WTC11 (cell line): ENCODE measurements around the gene MOV10L1. TPM values are rescaled to one million over a fixed set of nuclear protein-coding genes. Genes with fewer than 3 reads are reported as not detected.

Experiments used
- ATAC-seq: fragments of 200-7000 bp; cut with Tn5 transposase; 2 replicates; pipeline ENCODE4 v1.10.0; 2021; ENCODE audit warnings: mild to moderate bottlenecking, moderate library complexity
- CTCF ChIA-PET: fragments of 300-600 bp; sonication (Branson Sonifier 250); formaldehyde crosslinking; loops from one replicate; lab custom pipeline; 2021; ENCODE audit warnings: antibody characterized with exemption; lab: Charles Lee
- POLR2A ChIA-PET: fragments of 350-600 bp; sonication (Branson Sonifier 250); formaldehyde crosslinking; loops from one replicate; lab custom pipeline; 2021; ENCODE audit warnings: antibody characterized with exemption; lab: Charles Lee
- DNase-seq: peaks from one replicate; pipeline ENCODE4 v3.0.0; 2021; ENCODE audit warnings: low spot score
- H3K27ac Mint-ChIP-seq: 2 replicates; pipeline ENCODE4 v1.8.0; 2021; ENCODE audit warnings: mixed read lengths
- H3K27me3 Mint-ChIP-seq: 2 replicates; pipeline ENCODE4 v1.8.0; 2021; ENCODE audit warnings: low read depth, mild to moderate bottlenecking, moderate library complexity, mixed read lengths
- H3K36me3 Mint-ChIP-seq: 2 replicates; pipeline ENCODE4 v1.8.0; 2021; ENCODE audit warnings: mixed read lengths
- H3K4me1 Mint-ChIP-seq: 2 replicates; pipeline ENCODE4 v1.8.0; 2022; ENCODE audit warnings: mixed read lengths
- H3K4me3 Mint-ChIP-seq: 2 replicates; pipeline ENCODE4 v1.8.0; 2021; ENCODE audit warnings: mild to moderate bottlenecking, moderate library complexity, mixed read lengths
- H3K9me3 Mint-ChIP-seq: 2 replicates; pipeline ENCODE4 v1.8.0; 2021; ENCODE audit warnings: mixed read lengths
- CBFB ChIP-seq: sonication (generic); formaldehyde crosslinking; IDR thresholded peaks from 2 replicates; pipeline ENCODE4 v1.8.1; 2022; ENCODE audit warnings: mild to moderate bottlenecking, low read depth, missing genetic modification reagents
- FOXJ3 ChIP-seq: sonication (generic); formaldehyde crosslinking; IDR thresholded peaks from 2 replicates; pipeline ENCODE4 v1.9.0; 2021; ENCODE audit warnings: missing genetic modification reagents, mild to moderate bottlenecking, borderline replicate concordance
- GABPB1 ChIP-seq: sonication (generic); formaldehyde crosslinking; IDR thresholded peaks from 2 replicates; pipeline ENCODE4 v1.8.1; 2023; ENCODE audit warnings: mild to moderate bottlenecking, missing genetic modification reagents
- HMGA2 ChIP-seq: fragments of 250-450 bp; sonication (Bioruptor Pico); IDR thresholded peaks from 2 replicates; pipeline ENCODE4 v1.4.0; 2021; ENCODE audit warnings: mild to moderate bottlenecking, moderate library complexity
- MYBL2 ChIP-seq: sonication (generic); formaldehyde crosslinking; IDR thresholded peaks from 2 replicates; pipeline ENCODE4 v1.8.1; 2023; ENCODE audit warnings: mild to moderate bottlenecking, moderate library complexity, missing genetic modification reagents
- NFE2L1 ChIP-seq: sonication (generic); formaldehyde crosslinking; IDR thresholded peaks from 2 replicates; pipeline ENCODE4 v1.8.1; 2023; ENCODE audit warnings: missing genetic modification reagents
- NR3C1 ChIP-seq: sonication (generic); formaldehyde crosslinking; conservative IDR thresholded peaks from 2 replicates; pipeline ENCODE4 v1.8.1; 2023; ENCODE audit warnings: low read depth, mild to moderate bottlenecking, missing genetic modification reagents
- PRRX2 ChIP-seq: fragments of 250-450 bp; sonication (Bioruptor Pico); IDR thresholded peaks from 2 replicates; pipeline ENCODE4 v1.8.0; 2021; ENCODE audit warnings: mild to moderate bottlenecking
- RELA ChIP-seq: sonication (generic); formaldehyde crosslinking; IDR thresholded peaks from 2 replicates; pipeline ENCODE4 v1.8.1; 2022; ENCODE audit warnings: missing genetic modification reagents, mild to moderate bottlenecking, borderline replicate concordance
- SOX15 ChIP-seq: fragments of 250-450 bp; sonication (Bioruptor Pico); IDR thresholded peaks from 2 replicates; pipeline ENCODE4 v1.9.0; 2021; ENCODE audit warnings: mild to moderate bottlenecking
- TEAD1 ChIP-seq: sonication (generic); formaldehyde crosslinking; IDR thresholded peaks from 2 replicates; pipeline ENCODE4 v1.8.0; 2022; ENCODE audit warnings: mild to moderate bottlenecking, missing genetic modification reagents
- TP53 ChIP-seq: sonication (generic); formaldehyde crosslinking; IDR thresholded peaks from 2 replicates; pipeline ENCODE4 v1.8.1; 2023; ENCODE audit warnings: mild to moderate bottlenecking, missing genetic modification reagents
- ZNF121 ChIP-seq: sonication (generic); formaldehyde crosslinking; IDR thresholded peaks from 2 replicates; pipeline ENCODE4 v1.8.0; 2023; ENCODE audit warnings: missing genetic modification reagents
- ZNF232 ChIP-seq: sonication (generic); formaldehyde crosslinking; IDR thresholded peaks from 2 replicates; pipeline ENCODE4 v1.8.0; 2022; ENCODE audit warnings: mild to moderate bottlenecking, missing genetic modification reagents
- ZNF263 ChIP-seq: sonication (generic); formaldehyde crosslinking; IDR thresholded peaks from 2 replicates; pipeline ENCODE4 v1.8.1; 2022; ENCODE audit warnings: low read depth, mild to moderate bottlenecking, moderate library complexity, missing genetic modification reagents
- ZNF396 ChIP-seq: fragments of 250-450 bp; sonication (Bioruptor Pico); IDR thresholded peaks from 2 replicates; pipeline ENCODE4 v1.8.0; 2021; ENCODE audit warnings: mild to moderate bottlenecking, moderate library complexity, borderline replicate concordance
- ZNF671 ChIP-seq: fragments of 250-450 bp; sonication (Bioruptor Pico); IDR thresholded peaks from 2 replicates; pipeline ENCODE4 v1.8.0; 2021; ENCODE audit warnings: mild to moderate bottlenecking
- total RNA-seq: library from RNA; stranded (reverse); gene quantifications from 3 replicates; pipeline ENCODE4 v1.2.3, GENCODE V29; 2021
- TF ChIP-seq, protein P1 (sequence below): fragments of 250-450 bp; sonication (Bioruptor Pico); IDR thresholded peaks from 2 replicates; pipeline ENCODE4 v1.9.0; 2021; ENCODE audit warnings: mild to moderate bottlenecking
- TF ChIP-seq, protein P2 (sequence below): sonication (generic); formaldehyde crosslinking; IDR thresholded peaks from 2 replicates; pipeline ENCODE4 v1.8.1; 2023; ENCODE audit warnings: mild to moderate bottlenecking, missing genetic modification reagents
- TF ChIP-seq, protein P3 (sequence below): sonication (generic); formaldehyde crosslinking; IDR thresholded peaks from 2 replicates; pipeline ENCODE4 v1.8.1; 2022; ENCODE audit warnings: missing genetic modification reagents, borderline replicate concordance
- TF ChIP-seq, protein P4 (sequence below): sonication (generic); formaldehyde crosslinking; IDR thresholded peaks from 2 replicates; pipeline ENCODE4 v1.8.0; 2023; ENCODE audit warnings: missing genetic modification reagents
- TF ChIP-seq, protein P5 (sequence below): sonication (generic); formaldehyde crosslinking; IDR thresholded peaks from 2 replicates; pipeline ENCODE4 v1.8.0; 2022; ENCODE audit warnings: mild to moderate bottlenecking, missing genetic modification reagents
- TF ChIP-seq, protein P6 (sequence below): sonication (generic); formaldehyde crosslinking; IDR thresholded peaks from 2 replicates; pipeline ENCODE4 v1.8.1; 2023; ENCODE audit warnings: mild to moderate bottlenecking, missing genetic modification reagents, moderate library complexity
- TF ChIP-seq, protein P7 (sequence below): fragments of 250-450 bp; sonication (Bioruptor Pico); conservative IDR thresholded peaks from 2 replicates; pipeline ENCODE4 v1.9.0; 2021; ENCODE audit warnings: mild to moderate bottlenecking
- TF ChIP-seq, protein P8 (sequence below): fragments of 250-450 bp; sonication (Bioruptor Pico); IDR thresholded peaks from 2 replicates; pipeline ENCODE4 v1.8.0; 2021; ENCODE audit warnings: mild to moderate bottlenecking

Gene MOV10L1
- total RNA-seq, 1 experiment from 2014 or later: not detected

DNA sequence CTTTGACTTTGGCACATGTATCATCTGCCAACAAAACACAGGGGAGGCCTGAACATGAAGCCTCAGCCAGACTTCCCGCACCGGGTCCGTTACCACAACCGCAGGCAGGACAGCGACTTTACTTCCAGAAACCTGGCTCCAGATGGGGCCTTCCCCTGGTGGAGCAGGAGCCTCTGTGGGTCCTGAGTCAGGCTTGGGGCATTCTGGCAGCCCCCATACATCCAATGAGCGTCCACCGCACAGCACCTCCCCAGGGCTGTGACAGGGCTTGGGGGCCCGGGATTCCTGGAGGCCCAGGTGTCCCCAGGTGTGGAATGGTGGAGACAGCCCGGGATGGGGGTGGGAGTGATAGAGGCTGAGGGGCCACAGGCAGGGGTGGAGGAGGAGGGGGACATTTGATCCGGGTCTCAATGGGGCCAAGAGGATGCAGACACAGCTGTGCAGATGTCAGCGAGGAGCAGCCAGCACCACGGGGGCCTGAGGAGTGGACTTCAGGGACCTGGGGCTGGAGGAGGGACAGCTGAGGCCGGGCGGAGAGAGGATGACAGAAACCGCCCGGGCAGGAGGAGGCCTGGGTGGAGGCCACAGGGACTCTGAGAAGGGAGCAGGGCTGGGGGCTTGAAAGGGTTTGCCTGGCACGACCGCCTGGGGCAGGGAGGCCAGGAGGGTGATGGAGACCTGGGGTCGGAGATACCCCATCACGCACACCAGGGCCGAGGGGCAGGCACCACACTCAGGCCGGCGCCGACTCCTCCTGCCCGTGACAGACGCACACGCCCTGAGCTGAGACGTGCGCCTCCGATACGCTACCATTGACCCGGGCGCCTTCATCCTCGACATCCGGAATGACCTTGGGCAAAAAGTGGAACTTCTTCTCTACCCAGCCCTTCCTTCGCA is 40.3 kb upstream of the MOV10L1 start (continued):
- TF ChIP-seq, protein P1, sequence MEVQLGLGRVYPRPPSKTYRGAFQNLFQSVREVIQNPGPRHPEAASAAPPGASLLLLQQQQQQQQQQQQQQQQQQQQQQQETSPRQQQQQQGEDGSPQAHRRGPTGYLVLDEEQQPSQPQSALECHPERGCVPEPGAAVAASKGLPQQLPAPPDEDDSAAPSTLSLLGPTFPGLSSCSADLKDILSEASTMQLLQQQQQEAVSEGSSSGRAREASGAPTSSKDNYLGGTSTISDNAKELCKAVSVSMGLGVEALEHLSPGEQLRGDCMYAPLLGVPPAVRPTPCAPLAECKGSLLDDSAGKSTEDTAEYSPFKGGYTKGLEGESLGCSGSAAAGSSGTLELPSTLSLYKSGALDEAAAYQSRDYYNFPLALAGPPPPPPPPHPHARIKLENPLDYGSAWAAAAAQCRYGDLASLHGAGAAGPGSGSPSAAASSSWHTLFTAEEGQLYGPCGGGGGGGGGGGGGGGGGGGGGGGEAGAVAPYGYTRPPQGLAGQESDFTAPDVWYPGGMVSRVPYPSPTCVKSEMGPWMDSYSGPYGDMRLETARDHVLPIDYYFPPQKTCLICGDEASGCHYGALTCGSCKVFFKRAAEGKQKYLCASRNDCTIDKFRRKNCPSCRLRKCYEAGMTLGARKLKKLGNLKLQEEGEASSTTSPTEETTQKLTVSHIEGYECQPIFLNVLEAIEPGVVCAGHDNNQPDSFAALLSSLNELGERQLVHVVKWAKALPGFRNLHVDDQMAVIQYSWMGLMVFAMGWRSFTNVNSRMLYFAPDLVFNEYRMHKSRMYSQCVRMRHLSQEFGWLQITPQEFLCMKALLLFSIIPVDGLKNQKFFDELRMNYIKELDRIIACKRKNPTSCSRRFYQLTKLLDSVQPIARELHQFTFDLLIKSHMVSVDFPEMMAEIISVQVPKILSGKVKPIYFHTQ (CRISPR knock-in tag): no peak
- TF ChIP-seq GABPB1: no peak
- TF ChIP-seq HMGA2: no peak
- TF ChIP-seq RELA (CRISPR knock-in tag): no peak
- TF ChIP-seq NR3C1 (CRISPR knock-in tag): no peak
- TF ChIP-seq, protein P2, sequence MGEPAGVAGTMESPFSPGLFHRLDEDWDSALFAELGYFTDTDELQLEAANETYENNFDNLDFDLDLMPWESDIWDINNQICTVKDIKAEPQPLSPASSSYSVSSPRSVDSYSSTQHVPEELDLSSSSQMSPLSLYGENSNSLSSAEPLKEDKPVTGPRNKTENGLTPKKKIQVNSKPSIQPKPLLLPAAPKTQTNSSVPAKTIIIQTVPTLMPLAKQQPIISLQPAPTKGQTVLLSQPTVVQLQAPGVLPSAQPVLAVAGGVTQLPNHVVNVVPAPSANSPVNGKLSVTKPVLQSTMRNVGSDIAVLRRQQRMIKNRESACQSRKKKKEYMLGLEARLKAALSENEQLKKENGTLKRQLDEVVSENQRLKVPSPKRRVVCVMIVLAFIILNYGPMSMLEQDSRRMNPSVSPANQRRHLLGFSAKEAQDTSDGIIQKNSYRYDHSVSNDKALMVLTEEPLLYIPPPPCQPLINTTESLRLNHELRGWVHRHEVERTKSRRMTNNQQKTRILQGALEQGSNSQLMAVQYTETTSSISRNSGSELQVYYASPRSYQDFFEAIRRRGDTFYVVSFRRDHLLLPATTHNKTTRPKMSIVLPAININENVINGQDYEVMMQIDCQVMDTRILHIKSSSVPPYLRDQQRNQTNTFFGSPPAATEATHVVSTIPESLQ: no peak
- TF ChIP-seq PRRX2 (CRISPR knock-in tag): no peak
- no peak for TF ChIP-seq NFE2L1 (CRISPR knock-in tag)
- no peak for TF ChIP-seq MYBL2

DNA sequence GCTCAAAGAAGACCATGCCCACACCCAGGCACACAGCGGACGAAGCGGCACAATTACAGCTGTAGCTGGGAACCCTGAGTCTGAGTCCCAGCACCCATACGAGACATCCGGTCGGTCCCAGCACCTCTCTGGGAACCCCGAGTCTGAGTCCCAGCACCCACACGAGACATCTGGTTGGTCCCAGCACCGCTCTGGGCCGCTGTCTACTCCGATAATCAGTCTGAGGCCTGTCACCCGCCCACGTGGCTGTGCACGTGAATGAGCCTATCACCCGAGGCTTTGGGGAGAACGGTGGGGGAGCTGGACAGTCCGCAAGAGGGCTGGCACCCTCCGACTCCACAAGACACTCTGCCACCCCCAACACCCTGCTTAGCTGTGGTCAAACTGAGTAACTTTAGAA is 37.9 kb upstream of the MOV10L1 start:
- ATAC-seq: no peak
- Mint-ChIP-seq H3K27ac (no peak overlapping the region), H3K27me3 (peaks cover 10% of the 10 kb centered on the region), H3K4me1 (no peaks in the 10 kb centered on the region), H3K9me3 (peaks cover 15% of the 10 kb centered on the region), H3K36me3 (0 out of 2 replicates have a peak, but pooled peaks cover 4% of the 10 kb centered on the region), H3K4me3 (no peak overlapping the region)
- no peak for DNase-seq
- TF ChIP-seq, protein P3, sequence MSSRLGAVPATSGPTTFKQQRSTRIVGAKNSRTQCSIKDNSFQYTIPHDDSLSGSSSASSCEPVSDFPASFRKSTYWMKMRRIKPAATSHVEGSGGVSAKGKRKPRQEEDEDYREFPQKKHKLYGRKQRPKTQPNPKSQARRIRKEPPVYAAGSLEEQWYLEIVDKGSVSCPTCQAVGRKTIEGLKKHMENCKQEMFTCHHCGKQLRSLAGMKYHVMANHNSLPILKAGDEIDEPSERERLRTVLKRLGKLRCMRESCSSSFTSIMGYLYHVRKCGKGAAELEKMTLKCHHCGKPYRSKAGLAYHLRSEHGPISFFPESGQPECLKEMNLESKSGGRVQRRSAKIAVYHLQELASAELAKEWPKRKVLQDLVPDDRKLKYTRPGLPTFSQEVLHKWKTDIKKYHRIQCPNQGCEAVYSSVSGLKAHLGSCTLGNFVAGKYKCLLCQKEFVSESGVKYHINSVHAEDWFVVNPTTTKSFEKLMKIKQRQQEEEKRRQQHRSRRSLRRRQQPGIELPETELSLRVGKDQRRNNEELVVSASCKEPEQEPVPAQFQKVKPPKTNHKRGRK (CRISPR knock-in tag): no peak
- TF ChIP-seq PRRX2 (CRISPR knock-in tag): no peak
- TF ChIP-seq ZNF232 (CRISPR knock-in tag): no peak
- TF ChIP-seq TEAD1: no peak
- TF ChIP-seq, protein P4, sequence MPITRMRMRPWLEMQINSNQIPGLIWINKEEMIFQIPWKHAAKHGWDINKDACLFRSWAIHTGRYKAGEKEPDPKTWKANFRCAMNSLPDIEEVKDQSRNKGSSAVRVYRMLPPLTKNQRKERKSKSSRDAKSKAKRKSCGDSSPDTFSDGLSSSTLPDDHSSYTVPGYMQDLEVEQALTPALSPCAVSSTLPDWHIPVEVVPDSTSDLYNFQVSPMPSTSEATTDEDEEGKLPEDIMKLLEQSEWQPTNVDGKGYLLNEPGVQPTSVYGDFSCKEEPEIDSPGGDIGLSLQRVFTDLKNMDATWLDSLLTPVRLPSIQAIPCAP (CRISPR knock-in tag): no peak
- no peak for TF ChIP-seq ZNF671 (CRISPR knock-in tag)
- no peak for TF ChIP-seq CBFB (CRISPR knock-in tag)
- TF ChIP-seq SOX15 (CRISPR knock-in tag): no peak
- TF ChIP-seq, protein P5, sequence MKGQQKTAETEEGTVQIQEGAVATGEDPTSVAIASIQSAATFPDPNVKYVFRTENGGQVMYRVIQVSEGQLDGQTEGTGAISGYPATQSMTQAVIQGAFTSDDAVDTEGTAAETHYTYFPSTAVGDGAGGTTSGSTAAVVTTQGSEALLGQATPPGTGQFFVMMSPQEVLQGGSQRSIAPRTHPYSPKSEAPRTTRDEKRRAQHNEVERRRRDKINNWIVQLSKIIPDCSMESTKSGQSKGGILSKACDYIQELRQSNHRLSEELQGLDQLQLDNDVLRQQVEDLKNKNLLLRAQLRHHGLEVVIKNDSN (CRISPR knock-in tag): no peak
- no peak for TF ChIP-seq ZNF263
- TF ChIP-seq, protein P6, sequence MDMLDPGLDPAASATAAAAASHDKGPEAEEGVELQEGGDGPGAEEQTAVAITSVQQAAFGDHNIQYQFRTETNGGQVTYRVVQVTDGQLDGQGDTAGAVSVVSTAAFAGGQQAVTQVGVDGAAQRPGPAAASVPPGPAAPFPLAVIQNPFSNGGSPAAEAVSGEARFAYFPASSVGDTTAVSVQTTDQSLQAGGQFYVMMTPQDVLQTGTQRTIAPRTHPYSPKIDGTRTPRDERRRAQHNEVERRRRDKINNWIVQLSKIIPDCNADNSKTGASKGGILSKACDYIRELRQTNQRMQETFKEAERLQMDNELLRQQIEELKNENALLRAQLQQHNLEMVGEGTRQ: no peak
- TF ChIP-seq, protein P7, sequence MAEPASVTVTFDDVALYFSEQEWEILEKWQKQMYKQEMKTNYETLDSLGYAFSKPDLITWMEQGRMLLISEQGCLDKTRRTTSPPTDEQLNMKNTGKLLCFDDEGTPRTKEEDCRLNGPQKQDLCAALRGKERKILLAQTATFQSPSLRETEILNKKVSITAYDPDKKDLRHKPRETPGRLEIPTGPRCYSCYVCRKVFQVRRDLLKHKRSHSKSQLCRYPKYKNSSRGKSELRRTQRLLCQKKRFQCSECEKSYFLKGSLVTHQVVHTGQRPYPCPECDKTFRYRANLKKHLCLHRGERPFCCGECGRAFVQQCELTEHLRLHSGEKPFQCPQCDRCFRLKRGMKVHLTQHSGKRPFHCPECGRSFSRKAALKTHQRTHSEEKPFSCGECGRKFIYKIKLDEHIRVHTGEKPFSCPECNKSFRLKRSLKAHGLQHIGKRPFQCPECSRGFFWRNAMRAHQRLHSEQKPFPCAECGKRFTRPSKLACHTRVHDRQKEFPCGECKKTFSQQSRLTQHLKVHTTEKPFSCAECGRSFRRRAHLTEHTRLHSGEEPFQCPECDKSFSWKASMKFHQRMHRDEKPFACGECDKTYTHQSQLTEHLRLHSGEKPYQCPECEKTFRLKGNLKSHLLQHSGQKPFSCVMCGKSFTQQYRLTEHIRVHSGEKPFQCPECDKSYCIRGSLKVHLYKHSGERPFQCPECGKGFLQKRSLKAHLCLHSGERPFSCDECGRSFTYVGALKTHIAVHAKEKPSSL: no peak
- no peak for TF ChIP-seq FOXJ3
- TF ChIP-seq TP53 (CRISPR knock-in tag): no peak
- no peak for TF ChIP-seq ZNF396
- TF ChIP-seq ZNF121 (CRISPR knock-in tag): no peak
- TF ChIP-seq, protein P8, sequence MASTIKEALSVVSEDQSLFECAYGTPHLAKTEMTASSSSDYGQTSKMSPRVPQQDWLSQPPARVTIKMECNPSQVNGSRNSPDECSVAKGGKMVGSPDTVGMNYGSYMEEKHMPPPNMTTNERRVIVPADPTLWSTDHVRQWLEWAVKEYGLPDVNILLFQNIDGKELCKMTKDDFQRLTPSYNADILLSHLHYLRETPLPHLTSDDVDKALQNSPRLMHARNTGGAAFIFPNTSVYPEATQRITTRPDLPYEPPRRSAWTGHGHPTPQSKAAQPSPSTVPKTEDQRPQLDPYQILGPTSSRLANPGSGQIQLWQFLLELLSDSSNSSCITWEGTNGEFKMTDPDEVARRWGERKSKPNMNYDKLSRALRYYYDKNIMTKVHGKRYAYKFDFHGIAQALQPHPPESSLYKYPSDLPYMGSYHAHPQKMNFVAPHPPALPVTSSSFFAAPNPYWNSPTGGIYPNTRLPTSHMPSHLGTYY: no peak
- POLR2A ChIA-PET: no interaction called here
- CTCF ChIA-PET: interaction anchor here (1.2 kb wide), 1 partner anchor 21 kb away, joined by 5 read pairs; no protein-coding TSS in a partner anchor
